Dermis blood vessel endothelial cell (primary cell): ENCODE results near the gene ISM1. TPM values are rescaled to one million over a fixed set of nuclear protein-coding genes. Genes with fewer than 3 reads are reported as not detected.

Experiments
- DNase-seq: peaks from one replicate; pipeline ENCODE4 v3.0.0; 2010
- total RNA-seq: library from RNA; depleted of rRNA; stranded (reverse); fragments of >200 nt; gene quantifications from 2 replicates; pipeline ENCODE4 v1.2.3, GENCODE V29; 2014

ISM1 gene
- total RNA-seq, 1 donor from 2014 or later: 0.17 TPM

DNA sequence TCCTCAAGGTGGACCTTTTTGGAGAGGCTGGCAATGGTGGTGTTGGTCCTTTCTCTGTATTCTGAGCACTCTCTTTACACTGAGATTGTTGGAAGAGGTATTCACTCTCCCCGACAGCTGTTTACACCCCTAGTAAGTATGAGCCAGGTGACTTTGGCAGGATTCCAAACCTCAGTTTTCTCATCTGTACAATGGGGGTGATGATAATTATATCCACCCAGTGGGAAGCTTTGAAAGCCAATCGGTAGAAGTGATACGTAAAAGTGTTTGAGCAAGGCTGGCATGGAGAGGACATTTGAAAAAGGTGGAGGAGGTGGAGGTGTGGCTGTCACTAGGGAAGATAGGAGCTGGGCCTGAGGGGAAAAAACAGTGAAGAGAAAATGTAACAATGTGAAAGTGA is 35.5 kb downstream of the ISM1 start:
- no peak for DNase-seq

DNA sequence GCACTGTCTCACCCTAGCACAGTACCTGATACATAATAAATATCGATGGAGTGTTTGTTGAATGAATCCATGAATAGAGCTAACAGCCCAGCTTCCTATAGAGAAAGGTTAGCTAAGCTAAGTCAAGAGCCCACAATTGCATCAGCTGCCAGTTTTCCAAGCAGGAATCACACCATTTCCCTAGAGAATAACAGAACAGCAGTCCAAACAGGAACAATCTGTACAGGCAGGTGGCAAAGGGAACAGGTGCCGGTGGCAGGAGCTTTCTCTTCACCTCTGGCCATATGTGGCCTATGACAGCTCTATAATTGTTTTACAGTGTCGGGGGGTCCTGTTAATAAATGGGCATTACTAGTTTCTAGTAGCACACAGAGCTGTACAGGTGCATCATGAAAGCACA is 38.8 kb downstream of the ISM1 start:
- DNase-seq: no peak

GRCh38 chr20:13260650-13261279 is 39.7 kb downstream of the ISM1 start:
- no peak for DNase-seq

- peak; percentile 67 for DNase-seq
These were observed 40.6 kb downstream of the ISM1 start for GRCh38 chr20:13261460-13262301.

DNA sequence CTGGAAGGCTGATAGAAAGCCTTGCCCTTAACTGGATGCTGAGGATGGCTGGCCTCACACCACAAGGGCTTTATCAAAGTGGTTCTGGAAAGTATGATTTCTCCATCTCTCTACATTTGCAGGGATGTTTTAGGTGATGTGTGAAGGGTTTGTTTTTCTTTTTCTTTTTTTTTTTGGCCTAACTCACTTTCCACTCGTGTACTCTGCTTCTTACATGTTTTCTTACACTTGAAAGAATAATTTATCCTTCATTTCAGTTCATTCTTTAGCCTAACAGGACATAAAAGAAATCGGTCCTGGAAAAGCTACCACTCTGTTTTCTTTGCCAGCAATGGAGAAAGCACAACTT is 41.2 kb downstream of the ISM1 start:
- DNase-seq: no peak

- DNase-seq: peak; percentile 47
These were observed 41.7 kb downstream of the ISM1 start for GRCh38 chr20:13262671-13263360.

DNA sequence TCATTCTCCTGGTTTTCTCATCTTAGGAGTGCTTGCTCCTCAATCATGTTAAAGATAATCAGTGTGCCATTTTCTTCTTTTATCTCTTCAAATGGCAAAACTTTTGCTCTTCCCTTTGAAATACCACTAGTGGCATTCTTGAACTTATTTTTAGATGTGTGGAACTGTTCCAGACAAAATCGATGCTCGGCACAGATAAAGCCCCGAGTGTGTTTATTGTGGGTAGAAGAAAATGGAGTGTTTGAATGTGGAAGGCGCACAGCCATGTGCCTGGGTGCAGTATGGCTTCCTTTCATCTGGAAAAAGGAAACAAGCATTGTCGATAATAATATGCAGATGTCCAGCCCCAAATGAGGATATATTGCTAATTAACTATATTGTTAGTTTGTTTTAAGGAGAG is 42.4 kb downstream of the ISM1 start:
- DNase-seq: no peak

GRCh38 chr20:13264907-13265306 is 43.8 kb downstream of the ISM1 start:
- no peak for DNase-seq

DNA sequence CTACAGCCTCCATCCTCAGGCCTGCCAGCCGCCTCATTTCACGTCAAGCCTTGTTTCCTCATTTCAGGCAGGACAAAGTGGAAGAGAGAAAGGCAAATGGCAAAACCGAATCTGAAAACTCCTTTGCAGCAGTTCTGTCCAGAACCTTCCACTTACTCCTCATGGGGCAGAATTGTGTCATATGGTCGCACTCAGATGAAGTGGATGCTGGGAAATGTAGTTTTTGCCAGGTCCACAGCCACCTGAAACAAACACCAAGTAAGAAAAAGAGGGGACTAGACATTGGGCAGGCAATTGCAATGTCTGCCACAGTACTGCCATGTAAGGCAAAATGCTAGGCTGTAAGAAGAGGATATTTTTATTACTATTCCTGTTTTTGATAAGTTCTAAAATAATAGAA is 44.9 kb downstream of the ISM1 start:
- DNase-seq: no peak

- no peak for DNase-seq
These were observed 46.2 kb downstream of the ISM1 start for GRCh38 chr20:13267231-13267630.

DNA sequence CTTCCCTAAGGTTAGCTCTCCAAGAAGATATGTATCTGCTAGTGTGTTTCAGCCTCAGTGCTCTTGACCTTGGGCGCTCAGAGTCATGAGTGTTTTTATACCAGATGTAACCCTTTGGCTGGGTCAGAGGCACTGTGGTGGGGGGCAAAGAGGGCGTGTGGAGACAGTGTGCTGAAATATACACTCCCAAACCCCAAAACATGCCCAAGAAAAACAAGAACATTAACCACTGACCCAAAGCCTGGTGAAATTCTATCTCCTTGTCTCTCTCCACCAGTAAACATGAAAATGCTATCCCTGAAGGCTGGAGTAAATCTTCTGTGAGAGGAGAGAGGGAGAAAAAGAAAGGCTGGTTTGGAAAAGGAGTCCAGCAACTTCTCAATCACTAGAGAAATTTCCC is 47.9 kb downstream of the ISM1 start:
- DNase-seq: no peak

- no peak for DNase-seq
These were observed 49.1 kb downstream of the ISM1 start for GRCh38 chr20:13270211-13270610.

DNA sequence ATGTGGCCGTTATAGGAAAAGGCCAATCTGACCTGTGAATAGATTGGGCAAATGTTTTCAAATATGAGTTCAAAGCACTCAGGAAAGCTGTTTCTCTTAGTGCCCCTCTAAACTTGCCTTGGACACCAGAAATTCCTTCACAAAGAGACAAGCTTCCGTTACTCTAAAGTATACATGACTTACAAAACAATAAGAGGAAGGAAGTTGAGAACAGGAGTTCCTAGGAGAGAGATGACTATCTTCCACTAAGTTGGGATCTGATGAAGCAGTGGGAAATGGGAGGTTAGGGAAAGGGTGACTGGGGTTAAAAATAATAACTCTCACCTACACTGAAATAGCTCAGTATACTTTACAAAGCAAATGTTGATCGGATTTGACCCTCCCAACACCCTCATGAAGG is 50.0 kb downstream of the ISM1 start:
- DNase-seq: peak; percentile 73

DNA sequence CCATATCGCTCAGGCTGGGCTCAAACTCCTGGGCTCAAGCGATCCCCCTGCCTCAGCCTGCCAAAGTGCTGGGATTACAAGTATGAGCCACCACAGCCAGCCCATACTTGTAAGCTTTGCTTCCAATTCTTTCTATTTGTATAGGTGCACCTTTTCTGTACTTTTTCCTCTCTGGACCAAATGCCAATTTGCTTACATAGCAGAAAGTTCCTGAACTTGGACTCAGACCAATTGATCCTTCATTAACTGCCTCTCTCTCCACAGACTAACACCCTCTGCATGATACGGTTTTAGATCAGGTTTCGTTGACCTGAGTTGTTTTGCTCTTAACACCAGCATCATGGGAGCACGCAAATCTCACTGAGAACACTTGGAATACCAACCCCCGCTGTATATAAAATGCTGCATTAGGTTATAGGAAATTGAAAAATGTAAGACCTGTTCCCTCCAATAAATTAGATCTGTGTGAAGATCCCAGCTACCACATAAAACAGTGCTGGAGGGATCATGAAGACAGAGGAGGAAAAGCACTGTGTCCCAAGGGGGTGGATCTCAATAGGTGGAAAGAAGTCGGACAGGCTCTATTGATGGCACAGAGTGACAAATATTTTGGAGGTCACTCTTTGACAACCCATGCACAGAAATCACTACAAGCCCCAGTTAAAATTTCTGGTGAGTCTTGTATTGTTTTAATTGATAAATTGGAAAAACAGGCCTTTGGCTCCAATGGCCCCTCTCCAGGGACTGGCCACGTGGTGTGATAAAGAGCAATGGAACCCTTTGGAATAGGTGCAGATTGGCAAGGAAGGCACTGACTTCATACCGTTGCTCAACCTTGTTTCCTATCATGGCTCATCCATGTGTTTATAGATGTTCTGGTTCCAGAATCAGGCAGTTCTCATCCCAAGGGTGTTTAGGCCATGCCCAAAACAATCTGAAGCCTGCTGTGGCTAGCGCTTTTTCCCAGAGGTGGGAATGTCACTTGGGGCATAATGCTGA is 51.2 kb downstream of the ISM1 start:
- DNase-seq: no peak

GRCh38 chr20:13274275-13274861 is 53.3 kb downstream of the ISM1 start:
- no peak for DNase-seq

- no peak for DNase-seq
These were observed 56.0 kb downstream of the ISM1 start for GRCh38 chr20:13276945-13277541.

DNA sequence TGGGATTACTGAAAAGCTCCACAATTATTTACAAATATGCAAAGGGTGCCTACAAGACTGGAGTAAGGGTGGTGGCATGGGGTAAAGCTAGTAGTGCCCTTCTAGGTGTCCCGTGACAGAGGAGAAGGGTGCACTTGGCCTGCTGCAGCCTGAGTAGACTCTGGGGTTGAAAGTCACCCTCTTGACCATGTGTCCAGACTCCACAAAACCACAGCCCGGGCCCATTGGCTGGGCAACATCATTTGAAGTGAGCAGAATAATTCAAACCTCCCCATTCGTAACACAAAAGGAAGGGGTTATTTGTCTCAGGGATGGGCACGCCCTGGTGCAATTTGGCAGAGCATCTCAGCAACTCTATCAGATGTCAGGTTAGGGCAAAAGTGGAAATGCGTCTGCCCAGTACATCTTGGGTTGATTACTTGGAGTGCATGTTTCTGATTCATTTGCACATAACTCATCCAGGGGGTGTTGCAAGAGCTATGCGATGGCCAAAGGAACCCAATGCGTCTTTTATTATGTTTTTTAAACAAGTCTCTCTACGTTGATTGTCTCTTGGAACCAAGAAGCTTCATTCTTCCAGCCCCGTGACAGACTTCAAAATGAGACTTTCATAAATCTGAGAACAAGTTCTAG is 56.7 kb downstream of the ISM1 start:
- DNase-seq: no peak

- DNase-seq: no peak
These were observed 57.9 kb downstream of the ISM1 start for GRCh38 chr20:13278812-13279570.

DNA sequence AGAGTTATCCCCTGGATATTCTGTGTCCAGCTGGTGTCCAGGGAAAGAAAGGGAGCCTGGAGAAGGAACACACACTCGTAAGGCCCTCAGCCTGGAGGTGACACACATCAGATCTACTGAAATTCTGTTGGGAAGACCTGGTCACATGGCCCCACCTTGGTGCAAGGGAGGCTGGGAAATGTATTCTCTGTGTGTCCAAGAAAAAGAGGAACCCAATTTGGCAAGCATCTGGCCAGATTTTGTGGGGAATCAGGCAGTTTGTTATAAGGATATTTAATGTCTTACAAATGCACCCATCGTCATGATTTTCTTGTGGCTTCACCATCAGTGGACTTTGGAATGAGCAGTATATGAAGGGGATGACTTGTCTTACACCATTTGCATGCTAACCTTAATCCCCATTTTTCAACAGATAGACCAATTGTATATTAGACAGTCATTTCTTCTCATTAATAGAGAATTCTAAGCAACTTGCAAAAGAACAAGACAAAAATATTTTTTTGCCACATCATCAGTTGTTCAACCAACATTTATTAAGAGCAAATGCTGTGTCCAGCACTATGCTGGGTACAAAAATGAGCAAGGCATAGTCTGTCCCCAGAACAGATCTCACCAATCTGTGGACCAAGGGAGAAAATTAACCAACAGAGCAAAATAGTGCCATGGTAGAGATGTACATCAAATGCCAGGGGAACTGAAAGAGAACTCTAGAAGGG is 59.7 kb downstream of the ISM1 start:
- DNase-seq: no peak
